Colonic mucosa (tissue), 4 donors: ENCODE results near the gene SLAMF9. TPM values are rescaled to one million over a fixed set of nuclear protein-coding genes. Genes with fewer than 3 reads are reported as not detected.

Experiments used
- DNase-seq: peaks from one replicate; pipeline ENCODE4 v3.0.0-alpha.2; 2020
- H3K27ac ChIP-seq: fragments of 200-600 bp; one replicate; pipeline ENCODE4 v1.8.0; 2021
- H3K27me3 ChIP-seq: fragments of 200-600 bp; one replicate; pipeline ENCODE4 v1.8.0; 2021
- H3K36me3 ChIP-seq: fragments of 200-600 bp; one replicate; pipeline ENCODE4 v1.8.0; 2021
- H3K4me1 ChIP-seq: fragments of 200-600 bp; one replicate; pipeline ENCODE4 v1.8.0; 2021; ENCODE audit warnings: mild to moderate bottlenecking
- H3K4me3 ChIP-seq: fragments of 200-600 bp; one replicate; pipeline ENCODE4 v1.8.0; 2021
- H3K9ac ChIP-seq, 2 donors: one replicate each; pipeline ENCODE4 v1.7.0; 2013; ENCODE audit warnings: control low read depth in 2 of 2, low read depth in 2 of 2, low read length in 2 of 2
- H3K9me3 ChIP-seq: fragments of 200-600 bp; one replicate; pipeline ENCODE4 v1.8.0; 2021
- CTCF ChIP-seq: fragments of 200-600 bp; IDR thresholded peaks from one replicate; pipeline ENCODE4 v1.8.0; 2022; ENCODE audit warnings: antibody characterized with exemption, mild to moderate bottlenecking
- intact Hi-C: fragments of 100-400 bp; cut with DNase I; formaldehyde crosslinking; loops from one replicate; pipeline ENCODE4 v1.14.1; 2022
- total RNA-seq, 2 donors: library from RNA; stranded (reverse); fragmentation: NEBNext Ultra II Directional in 1 of 2; extraction: Animal tissue kit (Norgen Biotek cat#: 25700) in 1 of 2; gene quantifications; one replicate each; pipeline ENCODE4 v1.2.1, GENCODE V29; 2021
- donor health status: healthy.
- donor health status: DM: no; HTN: no; CAD: no.
- donor health status: DM: no; HTN: no; CAD: no.

Gene SLAMF9
- total RNA-seq, 2 donors from 2014 or later = not detected

- Histone ChIP-seq H3K36me3 (no peaks in the 10 kb centered on the region), H3K27me3 (no peaks in the 10 kb centered on the region), H3K4me3 (no peak overlapping the region), H3K4me1 (no peaks in the 10 kb centered on the region), H3K9ac (no peak overlapping the region), H3K27ac (no peak overlapping the region), H3K9me3 (no peaks in the 10 kb centered on the region)
- TF ChIP-seq CTCF = no peak
- intact Hi-C loops = no loop called here
- no peak for DNase-seq
Measured at GRCh38 chr1:159987186-159987585, 33.1 kb upstream of the SLAMF9 start.

- Histone ChIP-seq H3K9me3 (no peaks in the 10 kb centered on the region), H3K27me3 (no peaks in the 10 kb centered on the region), H3K36me3 (no peaks in the 10 kb centered on the region), H3K27ac (no peak overlapping the region), H3K4me3 (no peak overlapping the region), H3K9ac (no peak overlapping the region), H3K4me1 (no peaks in the 10 kb centered on the region)
- DNase-seq = no peak
- intact Hi-C loops = no loop called here
- TF ChIP-seq CTCF = no peak
Measured at GRCh38 chr1:159986531-159986930, 32.5 kb upstream of the SLAMF9 start.

- intact Hi-C loops = no loop called here
Measured at GRCh38 chr1:159986093-159986492, 32.1 kb upstream of the SLAMF9 start.

GRCh38 chr1:159985473-159985872, 31.4 kb upstream of the SLAMF9 start:
- Histone ChIP-seq H3K4me1 (no peaks in the 10 kb centered on the region), H3K36me3 (no peaks in the 10 kb centered on the region), H3K9me3 (no peaks in the 10 kb centered on the region), H3K27me3 (no peaks in the 10 kb centered on the region), H3K9ac (no peak overlapping the region), H3K4me3 (no peak overlapping the region), H3K27ac (no peak overlapping the region)
- intact Hi-C loops = no loop called here
- DNase-seq = peak; percentile 4
- no peak for TF ChIP-seq CTCF

More at GRCh38 chr1:159986093-159986492, 32.1 kb upstream of the SLAMF9 start:
- no peak for TF ChIP-seq CTCF
- no peak overlapping the region for H3K4me3 ChIP-seq
- H3K9ac ChIP-seq = no peak overlapping the region
- no peaks in the 10 kb centered on the region for H3K36me3 ChIP-seq
- H3K27ac ChIP-seq = no peak overlapping the region
- no peaks in the 10 kb centered on the region for H3K9me3 ChIP-seq
- H3K27me3 ChIP-seq = no peaks in the 10 kb centered on the region
- DNase-seq = peak; percentile 6
- no peaks in the 10 kb centered on the region for H3K4me1 ChIP-seq

DNA sequence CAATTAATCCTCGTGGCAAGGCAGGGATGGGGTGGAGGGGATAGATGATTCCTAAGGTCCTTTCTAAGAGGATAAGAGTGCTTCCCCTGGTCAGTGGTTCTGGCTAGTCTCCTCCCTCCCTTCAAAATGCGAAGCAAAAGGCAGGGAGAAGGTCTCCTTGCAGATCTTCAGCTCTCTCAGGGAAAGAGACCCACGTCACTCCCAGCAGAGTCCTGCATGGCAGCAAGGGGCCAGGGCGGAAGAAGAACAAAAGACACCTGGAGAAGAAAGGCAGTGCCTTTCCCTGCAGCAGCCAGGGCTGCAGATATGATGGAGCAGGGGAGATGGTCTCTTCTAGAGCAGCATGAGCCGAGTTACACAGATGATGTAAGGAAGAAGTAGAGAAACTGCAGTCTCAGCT, 29.6 kb upstream of the SLAMF9 start:
- no peaks in the 10 kb centered on the region for H3K27me3 ChIP-seq
- peak; percentile 5 for DNase-seq
- no peak overlapping the region for H3K4me3 ChIP-seq
- intact Hi-C loops = no loop called here
- no peak for TF ChIP-seq CTCF
- no peaks in the 10 kb centered on the region for H3K36me3 ChIP-seq
- H3K4me1 ChIP-seq = no peaks in the 10 kb centered on the region
- no peak overlapping the region for H3K27ac ChIP-seq
- no peaks in the 10 kb centered on the region for H3K9me3 ChIP-seq
- H3K9ac ChIP-seq = no peak overlapping the region

DNA sequence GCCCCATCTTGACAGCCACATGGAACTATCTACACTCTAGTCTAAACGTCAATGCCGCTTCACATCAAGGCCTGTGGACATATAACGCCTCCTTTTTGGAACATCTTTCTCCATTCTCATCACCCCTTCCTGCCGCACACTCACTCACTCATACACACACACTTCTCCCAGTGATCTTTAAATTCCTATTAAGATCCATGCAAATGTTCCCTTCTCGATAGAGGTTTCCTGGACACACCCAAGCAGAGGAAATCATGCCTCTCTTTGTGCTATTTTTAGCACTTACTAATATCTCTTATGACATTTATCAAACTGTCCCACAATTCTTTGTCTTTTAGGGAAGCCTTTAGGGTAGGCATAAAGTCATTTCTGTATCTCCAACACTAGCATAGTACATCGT, 28.2 kb upstream of the SLAMF9 start:
- Histone ChIP-seq H3K36me3 (no peaks in the 10 kb centered on the region), H3K4me1 (no peaks in the 10 kb centered on the region), H3K9ac (no peak overlapping the region), H3K27me3 (no peaks in the 10 kb centered on the region), H3K27ac (no peak overlapping the region), H3K4me3 (no peak overlapping the region), H3K9me3 (no peaks in the 10 kb centered on the region)
- no peak for TF ChIP-seq CTCF
- peak; percentile 4 for DNase-seq
- intact Hi-C loops = no loop called here
